ENCODE results near the gene RPUSD1.

DNA sequence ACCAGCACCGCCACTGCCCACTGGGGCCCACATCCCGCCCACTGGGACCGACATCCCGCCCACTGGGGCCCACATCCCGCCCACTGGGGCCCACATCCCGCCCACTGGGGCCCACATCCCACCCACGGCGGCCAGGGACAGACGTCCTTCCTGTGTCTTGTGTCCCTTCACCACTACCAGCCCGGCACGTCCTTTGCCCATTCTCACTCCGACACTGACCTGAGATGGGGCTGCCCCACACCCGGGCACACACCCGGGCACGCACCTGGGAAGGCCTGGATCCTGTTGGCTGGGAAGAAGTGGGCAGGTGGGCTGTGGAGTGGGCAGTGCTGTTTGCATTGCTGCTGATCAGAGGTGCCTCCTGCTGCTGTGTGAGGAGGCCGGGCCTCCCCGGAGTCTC, 40.7 kb upstream of the RPUSD1 start:
- TF ChIP-seq, protein P1, sequence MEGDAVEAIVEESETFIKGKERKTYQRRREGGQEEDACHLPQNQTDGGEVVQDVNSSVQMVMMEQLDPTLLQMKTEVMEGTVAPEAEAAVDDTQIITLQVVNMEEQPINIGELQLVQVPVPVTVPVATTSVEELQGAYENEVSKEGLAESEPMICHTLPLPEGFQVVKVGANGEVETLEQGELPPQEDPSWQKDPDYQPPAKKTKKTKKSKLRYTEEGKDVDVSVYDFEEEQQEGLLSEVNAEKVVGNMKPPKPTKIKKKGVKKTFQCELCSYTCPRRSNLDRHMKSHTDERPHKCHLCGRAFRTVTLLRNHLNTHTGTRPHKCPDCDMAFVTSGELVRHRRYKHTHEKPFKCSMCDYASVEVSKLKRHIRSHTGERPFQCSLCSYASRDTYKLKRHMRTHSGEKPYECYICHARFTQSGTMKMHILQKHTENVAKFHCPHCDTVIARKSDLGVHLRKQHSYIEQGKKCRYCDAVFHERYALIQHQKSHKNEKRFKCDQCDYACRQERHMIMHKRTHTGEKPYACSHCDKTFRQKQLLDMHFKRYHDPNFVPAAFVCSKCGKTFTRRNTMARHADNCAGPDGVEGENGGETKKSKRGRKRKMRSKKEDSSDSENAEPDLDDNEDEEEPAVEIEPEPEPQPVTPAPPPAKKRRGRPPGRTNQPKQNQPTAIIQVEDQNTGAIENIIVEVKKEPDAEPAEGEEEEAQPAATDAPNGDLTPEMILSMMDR (IDR thresholded peaks at IDR 0.05) = no peak
- TF ChIP-seq POLR2A (IDR thresholded peaks at IDR 0.05) = no peak
- no peak for TF ChIP-seq POLR2AphosphoS5 (IDR thresholded peaks at IDR 0.05)
- no peak for TF ChIP-seq EP300 (IDR thresholded peaks at IDR 0.05)

Data from upper lobe of left lung (tissue), 4 donors.